ENCODE measurements around the gene CEP128. TPM values are rescaled to one million over a fixed set of nuclear protein-coding genes. Genes with fewer than 3 reads are reported as not detected.

Gene CEP128
- total RNA-seq, 1 experiment from 2014 or later = 29.3 TPM

- no peaks in the 10 kb centered on the region for H3K27me3 ChIP-seq (ENCODE audit: insufficient read depth, low read depth)
- H3K4me2 ChIP-seq = no peak overlapping the region
- no peaks in the 10 kb centered on the region for H3K9me2 ChIP-seq (ENCODE audit: insufficient read depth)
- H3K79me2 ChIP-seq (ENCODE audit: low read depth) = no peaks in the 10 kb centered on the region
- no TSS peak for BruUV-seq (replicated peaks)
- H3K4me3 ChIP-seq = no peak overlapping the region
- peaks cover 4% of the 10 kb centered on the region; the same call in 1 of the 2 replicates for H3F3A ChIP-seq (ENCODE audit: insufficient read depth, low read depth)
- H3K27ac ChIP-seq = no peak overlapping the region
- peaks cover 8% of the 10 kb centered on the region for H3K4me1 ChIP-seq (replicated peaks; ENCODE audit: insufficient read depth)
- no peak for DNase-seq
- TF ChIP-seq EZH2 (IDR thresholded peaks at IDR 0.05; ENCODE audit: low read depth) (no peak), CTCF (conservative IDR thresholded peaks at IDR 0.05) (no peak)
- ChIA-PET POLR2A (ENCODE audit: unreplicated experiment) (no interaction called here), CTCF (no interaction called here)
- no peaks in the 10 kb centered on the region for H4K20me1 ChIP-seq (ENCODE audit: insufficient read depth)
- H2AFZ ChIP-seq = no peak overlapping the region
- peaks cover 7% of the 10 kb centered on the region; the same call in 1 of the 2 replicates for H3K36me3 ChIP-seq (ENCODE audit: low read depth)
- intact Hi-C loops (cut with micrococcal nuclease; ENCODE audit: unreplicated experiment) = no loop called here
- peaks cover 6% of the 10 kb centered on the region for H3K9me3 ChIP-seq (ENCODE audit: insufficient read depth, low read depth)
These were observed 332.5 kb downstream of the CEP128 start for GRCh38 chr14:80609055-80609454.

GRCh38 chr14:80608563-80608962 is 333.0 kb downstream of the CEP128 start:
- H4K20me1 ChIP-seq (ENCODE audit: insufficient read depth) = no peaks in the 10 kb centered on the region
- H3F3A ChIP-seq (ENCODE audit: insufficient read depth, low read depth) = peaks cover 4% of the 10 kb centered on the region; the same call in 1 of the 2 replicates
- no peaks in the 10 kb centered on the region for H3K27me3 ChIP-seq (ENCODE audit: insufficient read depth, low read depth)
- CTCF ChIA-PET = no interaction called here
- no peaks in the 10 kb centered on the region for H3K79me2 ChIP-seq (ENCODE audit: low read depth)
- peaks cover 8% of the 10 kb centered on the region for H3K4me1 ChIP-seq (replicated peaks; ENCODE audit: insufficient read depth)
- H3K9me2 ChIP-seq (ENCODE audit: insufficient read depth) = no peaks in the 10 kb centered on the region
- no peak overlapping the region for H3K4me2 ChIP-seq
- no peak for TF ChIP-seq CTCF (conservative IDR thresholded peaks at IDR 0.05)
- H3K27ac ChIP-seq = no peak overlapping the region
- DNase-seq = no peak
- H2AFZ ChIP-seq = no peak overlapping the region
- H3K4me3 ChIP-seq = no peak overlapping the region
- peaks cover 7% of the 10 kb centered on the region; the same call in 1 of the 2 replicates for H3K36me3 ChIP-seq (ENCODE audit: low read depth)
- POLR2A ChIA-PET (ENCODE audit: unreplicated experiment) = no interaction called here
- no TSS peak for BruUV-seq (replicated peaks)
- intact Hi-C loops (cut with micrococcal nuclease; ENCODE audit: unreplicated experiment) = no loop called here
- H3K9me3 ChIP-seq (ENCODE audit: insufficient read depth, low read depth) = peaks cover 6% of the 10 kb centered on the region

- Histone ChIP-seq H3K4me3 (no peak overlapping the region), H3F3A (ENCODE audit: insufficient read depth, low read depth) (peaks cover 4% of the 10 kb centered on the region; the same call in 1 of the 2 replicates), H3K36me3 (ENCODE audit: low read depth) (peaks cover 7% of the 10 kb centered on the region; the same call in 1 of the 2 replicates), H3K4me2 (no peak overlapping the region), H3K79me2 (ENCODE audit: low read depth) (no peaks in the 10 kb centered on the region), H3K27me3 (ENCODE audit: insufficient read depth, low read depth) (no peaks in the 10 kb centered on the region), H3K9me3 (ENCODE audit: insufficient read depth, low read depth) (peaks cover 6% of the 10 kb centered on the region), H3K4me1 (replicated peaks; ENCODE audit: insufficient read depth) (peaks cover 8% of the 10 kb centered on the region), H2AFZ (no peak overlapping the region), H3K27ac (no peak overlapping the region), H3K9me2 (ENCODE audit: insufficient read depth) (no peaks in the 10 kb centered on the region), H4K20me1 (ENCODE audit: insufficient read depth) (no peaks in the 10 kb centered on the region)
- TF ChIP-seq EZH2 (IDR thresholded peaks at IDR 0.05; ENCODE audit: low read depth) (no peak), CTCF (conservative IDR thresholded peaks at IDR 0.05) (no peak)
- no peak for DNase-seq
- POLR2A ChIA-PET (ENCODE audit: unreplicated experiment) = no interaction called here
- CTCF ChIA-PET = no interaction called here
- intact Hi-C loops (cut with micrococcal nuclease; ENCODE audit: unreplicated experiment) = no loop called here
- no TSS peak for BruUV-seq (replicated peaks)
These were observed 333.9 kb downstream of the CEP128 start for GRCh38 chr14:80607430-80608190.

Data from PC-9 (cell line).